SK-N-SH (cell line): ENCODE data around the gene TBXA2R. TPM values are rescaled to one million over a fixed set of nuclear protein-coding genes. Genes with fewer than 3 reads are reported as not detected.

ENCODE experiments used
- CTCF ChIA-PET: fragments of 300-600, 350-600 bp; formaldehyde crosslinking; extraction: SDS; loops from one replicate; lab custom pipeline; 2021; lab: Yijun Ruan, JAX
- POLR2A ChIA-PET: fragments of 350-600 bp; sonication (Branson Sonifier 250); formaldehyde crosslinking; extraction: SDS; loops from one replicate; lab custom pipeline; 2020; ENCODE audit warnings: antibody characterized with exemption, inconsistent platforms; lab: Yijun Ruan, JAX
- DNase-seq: peaks from one replicate; pipeline ENCODE4 v3.0.0; 2012
- H2AFZ ChIP-seq: fragments of 200-600 bp; sonication (generic); 2 replicates; pipeline ENCODE4 v1.8.1; 2016; ENCODE audit warnings: antibody characterized with exemption, mild to moderate bottlenecking, low read depth
- H3F3A ChIP-seq: fragments of 200-600 bp; sonication (generic); replicated peaks from 2 replicates; pipeline ENCODE3; 2016; ENCODE audit warnings: antibody characterized with exemption, mild to moderate bottlenecking; ENCODE audit not compliant: insufficient read depth
- H3K27ac ChIP-seq, 2 experiments: fragments of 200-500 bp in 1 of 2; fragments of 200-600 bp in 1 of 2; sonication (Bioruptor generic) in 1 of 2; sonication (generic), shearing (Covaris generic) in 1 of 2; 2 replicates each; pipeline versions ENCODE4 v1.5.1 to v1.6.1; 2014 to 2016; ENCODE audit warnings: low read depth in 2 of 2, inconsistent platforms in 1 of 2, low read length in 1 of 2, mild to moderate bottlenecking in 1 of 2, mixed read lengths in 1 of 2
- H3K27me3 ChIP-seq: fragments of 200-600 bp; sonication (generic), shearing (Covaris generic); 2 replicates; pipeline ENCODE4 v1.6.1; 2016; ENCODE audit warnings: mixed run types; ENCODE audit not compliant: insufficient read depth
- H3K36me3 ChIP-seq, 2 experiments: fragments of 200-500 bp in 1 of 2; fragments of 200-600 bp in 1 of 2; sonication (Bioruptor generic) in 1 of 2; sonication (generic) in 1 of 2; replicated peaks in 1 of 2; 2 replicates each; pipeline versions ENCODE3 to v1.5.1; 2014 to 2016; ENCODE audit warnings: low read length in 1 of 2, mild to moderate bottlenecking in 1 of 2; ENCODE audit not compliant: insufficient read depth in 2 of 2, control insufficient read depth in 1 of 2
- H3K4me1 ChIP-seq, 2 experiments: fragments of 200-500 bp in 1 of 2; fragments of 200-600 bp in 1 of 2; sonication (Bioruptor generic) in 1 of 2; sonication (generic), shearing (Covaris generic) in 1 of 2; 2 replicates each; pipeline versions ENCODE4 v1.5.1 to v1.6.1; 2014 to 2016; ENCODE audit warnings: low read depth in 1 of 2, low read length in 1 of 2, mixed run types in 1 of 2; ENCODE audit not compliant: insufficient read depth in 2 of 2, control insufficient read depth in 1 of 2
- H3K4me2 ChIP-seq: fragments of 200-600 bp; sonication (generic), shearing (Covaris generic); 2 replicates; pipeline ENCODE4 v1.6.1; 2017; ENCODE audit warnings: mixed run types
- H3K4me3 ChIP-seq, 2 experiments: fragments of 200-500 bp in 1 of 2; fragments of 200-600 bp in 1 of 2; sonication (Bioruptor generic) in 1 of 2; sonication (generic), shearing (Covaris generic) in 1 of 2; 2 replicates each; pipeline versions ENCODE4 v1.5.1 to v1.8.1; 2014 to 2016; ENCODE audit warnings: low read depth in 2 of 2, inconsistent platforms in 1 of 2, low read length in 1 of 2, mild to moderate bottlenecking in 1 of 2, mixed read lengths in 1 of 2, moderate library complexity in 1 of 2
- H3K79me2 ChIP-seq: fragments of 200-600 bp; sonication (generic); 2 replicates; pipeline ENCODE4 v1.8.1; 2017; ENCODE audit warnings: mild to moderate bottlenecking; ENCODE audit not compliant: insufficient read depth
- H3K9ac ChIP-seq: fragments of 200-600 bp; sonication (generic); 2 replicates; pipeline ENCODE4 v1.6.1; 2017; ENCODE audit warnings: mixed run types
- H3K9me2 ChIP-seq: fragments of 200-600 bp; sonication (generic); 2 replicates; pipeline ENCODE4 v1.6.1; 2017; ENCODE audit warnings: mixed run types
- H3K9me3 ChIP-seq: fragments of 200-600 bp; sonication (generic); 2 replicates; pipeline ENCODE4 v1.6.1; 2017; ENCODE audit warnings: mixed run types, mild to moderate bottlenecking, moderate library complexity
- H4K20me1 ChIP-seq: fragments of 200-600 bp; sonication (generic); 2 replicates; pipeline ENCODE4 v1.6.1; 2017; ENCODE audit warnings: mild to moderate bottlenecking, mixed run types; ENCODE audit not compliant: insufficient read depth
- CTCF ChIP-seq: fragments of 200-600 bp; sonication (generic); IDR thresholded peaks from 2 replicates; pipeline ENCODE4 v1.6.1; 2017; ENCODE audit warnings: antibody characterized with exemption, mild to moderate bottlenecking, moderate library complexity
- EP300 ChIP-seq, 2 experiments: IDR thresholded peaks; 2 replicates each; pipeline versions ENCODE4 v1.4.0 to v1.6.1; 2012; ENCODE audit warnings: borderline replicate concordance in 1 of 2, low read depth in 1 of 2, low read length in 1 of 2
- FOXM1 ChIP-seq: IDR thresholded peaks from 2 replicates; pipeline ENCODE4 v1.4.0; 2012; ENCODE audit warnings: low read depth, mild to moderate bottlenecking
- GABPA ChIP-seq: IDR thresholded peaks from 2 replicates; pipeline ENCODE4 v1.4.0; 2012; ENCODE audit warnings: low read depth, mild to moderate bottlenecking
- GATA2 ChIP-seq: sonication (generic); formaldehyde crosslinking; IDR thresholded peaks from 2 replicates; pipeline ENCODE4 v1.5.0; 2020; ENCODE audit warnings: mild to moderate bottlenecking, missing genetic modification reagents
- JUND ChIP-seq: IDR thresholded peaks from 2 replicates; pipeline ENCODE4 v1.4.0; 2012
- MEF2A ChIP-seq: IDR thresholded peaks from 2 replicates; pipeline ENCODE4 v1.4.0; 2012; ENCODE audit warnings: low read depth, borderline replicate concordance
- POLR2AphosphoS5 ChIP-seq: IDR thresholded peaks from 2 replicates; pipeline ENCODE4 v1.6.1; 2012; ENCODE audit warnings: low read depth, low read length
- RAD21 ChIP-seq: IDR thresholded peaks from 2 replicates; pipeline ENCODE4 v1.6.1; 2012; ENCODE audit warnings: mild to moderate bottlenecking, low read length
- RCOR1 ChIP-seq: fragments of 150-350 bp; IDR thresholded peaks from 2 replicates; pipeline ENCODE4 v1.6.1; 2017; ENCODE audit warnings: antibody characterized with exemption, low read length
- RFX5 ChIP-seq: IDR thresholded peaks from 2 replicates; pipeline ENCODE4 v1.6.1; 2012; ENCODE audit warnings: mild to moderate bottlenecking, improper control_type of control experiment, low read length
- SIN3A ChIP-seq: IDR thresholded peaks from 2 replicates; pipeline ENCODE4 v1.6.1; 2012; ENCODE audit warnings: low read depth, mild to moderate bottlenecking, low read length, moderate library complexity, borderline replicate concordance
- SMC3 ChIP-seq: IDR thresholded peaks from 2 replicates; pipeline ENCODE4 v1.6.1; 2012; ENCODE audit warnings: low read depth, low read length, improper control_type of control experiment
- TEAD4 ChIP-seq: IDR thresholded peaks from 2 replicates; pipeline ENCODE4 v1.4.0; 2012; ENCODE audit warnings: mild to moderate bottlenecking, borderline replicate concordance; ENCODE audit not compliant: insufficient read depth
- USF1 ChIP-seq: IDR thresholded peaks from 2 replicates; pipeline ENCODE4 v1.4.0; 2012; ENCODE audit warnings: low read depth, borderline replicate concordance
- YY1 ChIP-seq: IDR thresholded peaks from 2 replicates; pipeline ENCODE4 v1.4.0; 2012; ENCODE audit warnings: low read depth, mild to moderate bottlenecking
- WGBS: methylation state at CpG from one replicate; pipeline ENCODE4 v1.1.6; 2017; ENCODE audit warnings: low lambda C conversion rate; 5-methylcytosine and 5-hydroxymethylcytosine counted together
- polyA plus RNA-seq, 3 experiments: library from polyadenylated mRNA; depleted of rRNA; stranded (reverse); fragments of >200 nt; gene quantifications; 2 replicates each; pipeline ENCODE4 v1.2.3, GENCODE V29; 2012

Gene TBXA2R
- polyA plus RNA-seq, 1 of the 3 experiments (the other 2 are of a cell fraction): 0.92 TPM

- Histone ChIP-seq H3F3A (no peaks in the 10 kb centered on the region), H3K4me1 (no peaks in the 10 kb centered on the region), H3K27me3 (no peaks in the 10 kb centered on the region), H3K27ac (no peak overlapping the region), H2AFZ (no peak overlapping the region), H3K36me3 (peaks cover 0 to 28% of the 10 kb centered on the region in 2 experiments), H4K20me1 (no peaks in the 10 kb centered on the region), H3K9ac (no peak overlapping the region), H3K9me3 (no peaks in the 10 kb centered on the region), H3K4me2 (no peak overlapping the region), H3K79me2 (no peaks in the 10 kb centered on the region), H3K4me3 (no peak overlapping the region), H3K9me2 (no peaks in the 10 kb centered on the region)
- CTCF ChIA-PET: no interaction called here
- 92% methylated on average over 10 of the region's 23 CpGs for WGBS
- no peak for DNase-seq
- no peak for TF ChIP-seq MEF2A
- POLR2A ChIA-PET: no interaction called here
These were observed 30.9 kb upstream of the TBXA2R start for GRCh38 chr19:3637621-3638020.

GRCh38 chr19:3636962-3637361, 30.3 kb upstream of the TBXA2R start:
- no peak for TF ChIP-seq YY1
- TF ChIP-seq RAD21: no peak
- no peak for TF ChIP-seq JUND
- no peak for TF ChIP-seq SMC3
- TF ChIP-seq TEAD4: no peak
- no peak for TF ChIP-seq USF1
- TF ChIP-seq EP300 (IDR thresholded peaks at IDR 0.05; ENCODE audit: borderline replicate concordance in 1 of 2, low read depth in 1 of 2, low read length in 1 of 2): no peak
- no peak for TF ChIP-seq RCOR1
- TF ChIP-seq SIN3A: no peak
- no peak for TF ChIP-seq GATA2
- TF ChIP-seq GABPA: no peak
- no peak for TF ChIP-seq RFX5
- no peak for TF ChIP-seq CTCF
- no peak for TF ChIP-seq POLR2AphosphoS5
- TF ChIP-seq FOXM1: no peak
- Histone ChIP-seq H3K27me3 (no peaks in the 10 kb centered on the region), H3K79me2 (no peaks in the 10 kb centered on the region), H3F3A (no peaks in the 10 kb centered on the region), H3K9me2 (no peaks in the 10 kb centered on the region), H3K9me3 (no peaks in the 10 kb centered on the region), H3K9ac (no peak overlapping the region), H4K20me1 (no peaks in the 10 kb centered on the region), H3K4me3 (no peak overlapping the region), H3K4me2 (no peak overlapping the region), H3K36me3 (peaks cover 0 to 32% of the 10 kb centered on the region in 2 experiments), H2AFZ (no peak overlapping the region), H3K4me1 (no peaks in the 10 kb centered on the region), H3K27ac (no peak overlapping the region)
- 95% methylated on average over 7 of the region's 20 CpGs for WGBS
- no peak for DNase-seq
- ChIA-PET POLR2A (no interaction called here), CTCF (no interaction called here)
